K562 (cell line): ENCODE measurements around the gene DBP. TPM values are rescaled to one million over a fixed set of nuclear protein-coding genes. Genes with fewer than 3 reads are reported as not detected.

Source experiments
- BCOR ChIP-seq: fragments of 450-650 bp; IDR thresholded peaks from 2 replicates; pipeline ENCODE4 v1.6.1; 2016
- BRCA1 ChIP-seq, 2 experiments: fragments of 450-650 bp in 1 of 2; sonication (generic) in 1 of 2; formaldehyde crosslinking in 1 of 2; IDR thresholded peaks; 2 replicates each; pipeline versions ENCODE4 v1.5.0 to v1.6.1; 2017 to 2020; ENCODE audit warnings: mild to moderate bottlenecking in 1 of 2, missing genetic modification reagents in 1 of 2
- CLOCK ChIP-seq: fragments of 250-450 bp; sonication (Bioruptor Pico); IDR thresholded peaks from 2 replicates; pipeline ENCODE4 v1.4.0; 2020; ENCODE audit warnings: mild to moderate bottlenecking, moderate library complexity, borderline replicate concordance
- DPF2 ChIP-seq: fragments of 450-650 bp; IDR thresholded peaks from 2 replicates; pipeline ENCODE4 v1.6.1; 2016
- E2F3 ChIP-seq: fragments of 250-450 bp; sonication (Bioruptor Pico); IDR thresholded peaks from 2 replicates; pipeline ENCODE4 v1.4.0; 2020; ENCODE audit warnings: mild to moderate bottlenecking
- EP300 ChIP-seq: IDR thresholded peaks from 2 replicates; pipeline ENCODE4 v1.6.1; 2012; ENCODE audit warnings: low read length, improper control_type of control experiment
- ETS2 ChIP-seq: IDR thresholded peaks from 2 replicates; pipeline ENCODE4 v1.6.1; 2016; ENCODE audit warnings: borderline replicate concordance, missing genetic modification characterization, mild to moderate bottlenecking, moderate library complexity, missing compliant biosample characterization; ENCODE audit not compliant: poor library complexity, severe bottlenecking
- FOXA1 ChIP-seq: fragments of 450-650 bp; IDR thresholded peaks from 2 replicates; pipeline ENCODE4 v1.6.1; 2016; ENCODE audit warnings: mild to moderate bottlenecking, borderline replicate concordance
- LCOR ChIP-seq: sonication (generic); formaldehyde crosslinking; IDR thresholded peaks from 2 replicates; pipeline ENCODE4 v1.8.0; 2022; ENCODE audit warnings: mild to moderate bottlenecking, missing genetic modification reagents
- NELFE ChIP-seq: IDR thresholded peaks from 2 replicates; pipeline ENCODE4 v1.6.1; 2011; ENCODE audit warnings: mild to moderate bottlenecking; ENCODE audit not compliant: insufficient read depth, insufficient read length
- POLR2AphosphoS5 ChIP-seq: IDR thresholded peaks from 2 replicates; pipeline ENCODE4 v1.6.1; 2011; ENCODE audit warnings: mild to moderate bottlenecking, low read depth, low read length, moderate library complexity; ENCODE audit not compliant: control insufficient read depth, insufficient read depth
- RBM22 ChIP-seq: fragments of 200-400 bp; formaldehyde crosslinking; IDR thresholded peaks from 2 replicates; pipeline ENCODE4 v1.6.1; 2018; ENCODE audit warnings: low read length, low read depth; ENCODE audit not compliant: poor library complexity, severe bottlenecking
- SMARCA5 ChIP-seq: fragments of 450-650 bp; IDR thresholded peaks from 2 replicates; pipeline ENCODE4 v1.6.1; 2016
- TCFL5 ChIP-seq: fragments of 250-450 bp; sonication (Bioruptor Pico); conservative IDR thresholded peaks from 2 replicates; pipeline ENCODE4 v1.6.1; 2021; ENCODE audit warnings: mild to moderate bottlenecking, moderate library complexity, matching md5 sums
- ZNF316 ChIP-seq: fragments of 450-650 bp; IDR thresholded peaks from 2 replicates; pipeline ENCODE4 v1.6.1; 2016
- ZNF431 ChIP-seq: sonication (generic); formaldehyde crosslinking; IDR thresholded peaks from 2 replicates; pipeline ENCODE4 v1.8.0; 2022; ENCODE audit warnings: mild to moderate bottlenecking, missing genetic modification reagents
- ZNF592 ChIP-seq: fragments of 450-650 bp; IDR thresholded peaks from 2 replicates; pipeline ENCODE4 v1.6.1; 2017; ENCODE audit warnings: antibody characterized with exemption, mild to moderate bottlenecking
- polyA plus RNA-seq, 8 experiments: library from polyadenylated mRNA; depleted of rRNA in 4 of 8; stranded (reverse) in 5 of 8; unstranded in 3 of 8; fragments of >200 nt; fragmentation: Nextera tagmentation in 2 of 8; fragmentation: Illumina TruSeq in 1 of 8; extraction: Ambion mirVana in 2 of 8; extraction: Trizol in 1 of 8; gene quantifications; 2 replicates each; pipeline versions ENCODE4 v1.2.1 to v1.2.3, GENCODE V29; 2011 to 2014; ENCODE audit warnings: inconsistent platforms in 1 of 8, missing spikeins in 1 of 8
- total RNA-seq, 7 experiments: library from RNA; depleted of rRNA in 6 of 7; stranded (reverse); fragments of >200 nt in 6 of 7; fragmentation: Illumina TruSeq in 2 of 7; extraction: Trizol in 2 of 7; gene quantifications; 2 replicates each; pipeline versions ENCODE4 v1.2.1 to v1.2.3, GENCODE V29; 2011 to 2021; ENCODE audit warnings: low replicate concordance in 1 of 7
- TF ChIP-seq, protein P1 (sequence below), 3 experiments: fragments of 200-800 bp in 1 of 3; sonication (Bioruptor generic) in 1 of 3; sonication (generic) in 1 of 3; formaldehyde crosslinking in 1 of 3; IDR thresholded peaks; 2 replicates each; pipeline versions ENCODE4 v1.6.1 to v1.8.0; 2016 to 2022; ENCODE audit warnings: mild to moderate bottlenecking in 2 of 3, missing compliant biosample characterization in 2 of 3, missing genetic modification characterization in 2 of 3, missing genetic modification reagents in 1 of 3

DBP gene
- total and polyA plus RNA-seq, 9 of the 15 experiments (the other 6 are each of a cell fraction or from before 2014, with no cell fraction given): 0.25 to 5.5 (median 1.8) TPM

DNA sequence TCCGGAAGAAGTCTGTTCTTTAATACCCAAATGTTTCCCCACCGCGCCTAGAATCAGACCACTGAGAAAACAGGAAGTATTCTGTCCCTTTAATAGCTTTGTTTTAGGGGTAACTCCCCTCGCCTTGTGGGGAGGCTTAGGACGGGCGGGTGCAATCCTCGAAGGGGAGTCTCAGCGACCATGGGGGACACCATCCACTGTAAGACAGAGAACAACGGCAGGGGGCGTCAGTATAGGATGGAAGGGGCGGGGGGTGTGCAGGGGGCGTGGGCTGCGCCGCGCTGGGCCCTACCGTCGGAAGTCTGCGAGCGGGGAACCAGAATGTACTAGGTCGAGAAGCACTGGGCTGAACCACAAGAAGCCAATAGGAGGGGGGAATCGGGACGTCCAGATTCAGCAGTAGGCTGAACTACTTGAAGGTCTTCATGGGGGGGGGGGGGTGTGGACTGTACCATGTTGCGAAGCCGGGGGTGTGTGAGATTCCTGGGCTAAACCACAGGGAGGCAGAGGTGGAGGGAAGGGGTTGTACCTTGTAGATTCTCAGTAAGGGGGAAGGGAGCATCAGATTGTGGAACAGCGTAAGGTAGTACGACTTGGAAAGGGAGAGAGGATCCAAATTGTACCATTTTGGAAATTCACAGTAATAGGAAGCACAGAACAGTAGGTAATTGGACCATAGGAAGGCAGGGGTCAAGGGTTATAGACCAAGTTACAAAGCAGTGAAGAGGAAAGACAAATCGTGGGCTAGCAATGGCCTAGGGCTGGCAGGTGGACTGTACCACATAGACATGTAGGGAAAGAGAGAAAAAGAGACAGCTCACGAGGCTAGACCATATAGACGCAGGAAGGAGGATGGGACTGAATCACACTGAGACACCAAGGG, 1.0 kb upstream of the DBP start (continued):
- TF ChIP-seq ZNF592 (no peak; the same call in 1 of the 2 replicates), FOXA1 (no peak), DPF2 (peak; percentile 76), EP300 (peak; percentile 38; the same call in 1 of the 2 replicates), BRCA1 (IDR thresholded peaks at IDR 0.05) (no peak), BRCA1 (CRISPR knock-in tag; IDR thresholded peaks at IDR 0.05) (no peak), SMARCA5 (peak; percentile 81), ZNF316 (no peak), NELFE (no peak), ZNF431 (CRISPR knock-in tag) (no peak), BCOR (0 out of 2 replicates have a peak, but pooled peaks have one; percentile 41), POLR2AphosphoS5 (0 out of 2 replicates have a peak, but pooled peaks have one; percentile 16), ETS2 (tag) (no peak), E2F3 (CRISPR knock-in tag) (no peak), RBM22 (no peak), CLOCK (CRISPR knock-in tag) (peak; percentile 4; the same call in 1 of the 2 replicates), LCOR (CRISPR knock-in tag) (no peak; the same call in 1 of the 2 replicates), TCFL5 (no peak)
- TF ChIP-seq, protein P1, sequence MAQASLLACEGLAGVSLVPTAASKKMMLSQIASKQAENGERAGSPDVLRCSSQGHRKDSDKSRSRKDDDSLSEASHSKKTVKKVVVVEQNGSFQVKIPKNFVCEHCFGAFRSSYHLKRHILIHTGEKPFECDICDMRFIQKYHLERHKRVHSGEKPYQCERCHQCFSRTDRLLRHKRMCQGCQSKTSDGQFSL (CRISPR knock-in tag; IDR thresholded peaks at IDR 0.05): peak; percentile 99
- TF ChIP-seq, protein P1 (tag; IDR thresholded peaks at IDR 0.05): peak in 1 of 2 experiments; percentile 99; a peak in 2 of 4 replicates
